Measurements from ENCODE around the gene C1orf50. TPM values are rescaled to one million over a fixed set of nuclear protein-coding genes. Genes with fewer than 3 reads are reported as not detected.
A peak's percentile ranks its signal among the peaks of the same experiment; 100 is the strongest.

The C1orf50 gene
- total and polyA plus RNA-seq, 12 donors: 4.7 to 10.7 (median 7.8) TPM

GRCh38 chr1:42752284-42752683 is 14.8 kb upstream of the C1orf50 start:
- Histone ChIP-seq H3K9me3 (no peaks in the 10 kb centered on the region), H3K27me3 (no peaks in the 10 kb centered on the region), H3K4me3 (no peak overlapping the region), H3K27ac (no peak overlapping the region), H3K36me3 (peaks cover 6 to 94% (median 55%) of the 10 kb centered on the region in 9 donors), H3K4me1 (peaks cover 0 to 22% (median 0%) of the 10 kb centered on the region in 9 donors)
- TF ChIP-seq CTCF (IDR thresholded peaks at IDR 0.05): no peak
- intact Hi-C loops (cut with DNase I): loop anchor here in 3 of 10 donors (10.0 kb wide), 3 partner anchors 407 to 597 kb away; partner anchors contain the start of genes FOXJ3 (in 1 of the 3) and GUCA2B (in 1 of the 3)
- ATAC-seq (no peak), DNase-seq (no peak)
- 84 to 90% methylated on average over 6 of the region's 6 CpGs for WGBS, 2 donors

- Histone ChIP-seq H3K27ac (no peak overlapping the region), H3K4me1 (peaks cover 0 to 22% (median 0%) of the 10 kb centered on the region in 9 donors), H3K4me3 (no peak overlapping the region), H3K27me3 (no peaks in the 10 kb centered on the region), H3K36me3 (peaks cover 6 to 94% (median 62%) of the 10 kb centered on the region in 9 donors), H3K9me3 (no peaks in the 10 kb centered on the region)
- 78 to 85% methylated on average over 1 of the region's 1 CpG for WGBS, 2 donors
- no peak for ATAC-seq
- DNase-seq: no peak
- no peak for TF ChIP-seq CTCF (IDR thresholded peaks at IDR 0.05)
- intact Hi-C loops (cut with DNase I): loop anchor here in 3 of 10 donors (10.0 kb wide), 3 partner anchors 408 to 598 kb away; partner anchors contain the start of genes FOXJ3 (in 1 of the 3) and GUCA2B (in 1 of the 3)
Measured at GRCh38 chr1:42753070-42753469, 14.0 kb upstream of the C1orf50 start.

GRCh38 chr1:42756956-42757891 is 9.8 kb upstream of the C1orf50 start:
- DNase-seq (no peak), ATAC-seq (peak in 5 of 8 donors; percentile 46 to 73 (median 66))
- Histone ChIP-seq H3K4me3 (no peak overlapping the region), H3K27ac (no peak overlapping the region), H3K4me1 (peaks cover 0 to 10% (median under 1%) of the 10 kb centered on the region in 9 donors), H3K27me3 (no peaks in the 10 kb centered on the region), H3K9me3 (no peaks in the 10 kb centered on the region), H3K36me3 (peaks cover 0 to 100% (median 59%) of the 10 kb centered on the region in 9 donors)
- peak; percentile 43 to 76 (median 65) for TF ChIP-seq CTCF (IDR thresholded peaks at IDR 0.05)
- 75 to 78% methylated on average over 17 of the region's 17 CpGs for WGBS, 2 donors
- intact Hi-C loops (cut with DNase I): loop anchor here in 5 of 10 donors (5.0 to 10.0 kb wide), 5 partner anchors 100 to 602 kb away; partner anchors contain the start of genes FOXJ3 (in 1 of the 5), GUCA2B (in 1 of the 5) and PPIH (in 1 of the 5)

- intact Hi-C loops (cut with DNase I): loop anchor here in 5 of 10 donors (5.0 to 10.0 kb wide), 5 partner anchors 101 to 603 kb away; partner anchors contain the start of genes FOXJ3 (in 1 of the 5), GUCA2B (in 1 of the 5) and PPIH (in 1 of the 5)
- no peak overlapping the region for H3K4me3 ChIP-seq
- no peak overlapping the region for H3K27ac ChIP-seq
- H3K36me3 ChIP-seq: peaks cover 0 to 99% (median 53%) of the 10 kb centered on the region in 9 donors
- no peak for DNase-seq
- H3K4me1 ChIP-seq: peaks cover 0 to 12% (median 5%) of the 10 kb centered on the region in 9 donors
- TF ChIP-seq CTCF (IDR thresholded peaks at IDR 0.05): no peak
- no peaks in the 10 kb centered on the region for H3K27me3 ChIP-seq
- no peaks in the 10 kb centered on the region for H3K9me3 ChIP-seq
- no peak for ATAC-seq
Measured at GRCh38 chr1:42757892-42758275, 9.2 kb upstream of the C1orf50 start.

All from heart right ventricle (tissue), 16 donors.